Measurements from ENCODE around the gene IGF1R. TPM values are rescaled to one million over a fixed set of nuclear protein-coding genes. Genes with fewer than 3 reads are reported as not detected.

The IGF1R gene
- total and polyA plus RNA-seq, 2 experiments from 2014 or later = 9.5 to 92.4 TPM

GRCh38 chr15:98916826-98917225 lies 268.5 kb downstream of the IGF1R start:
- Histone ChIP-seq H3K27me3 (no peaks in the 10 kb centered on the region), H3K27ac (no peak overlapping the region), H3K36me3 (peaks cover 41% of the 10 kb centered on the region), H3K9me3 (ENCODE audit: low read depth) (no peaks in the 10 kb centered on the region), H3K4me3 (no peak overlapping the region), H3K4me1 (ENCODE audit: low read depth) (no peaks in the 10 kb centered on the region)
- no peak for DNase-seq (ENCODE audit: low read depth in 1 of 2, low spot score in 1 of 2)
- no peak for TF ChIP-seq CTCF (IDR thresholded peaks at IDR 0.05; ENCODE audit: low read depth, low read length)

GRCh38 chr15:98917417-98917816 lies 269.1 kb downstream of the IGF1R start:
- Histone ChIP-seq H3K4me1 (ENCODE audit: low read depth) (no peaks in the 10 kb centered on the region), H3K4me3 (no peak overlapping the region), H3K27me3 (no peaks in the 10 kb centered on the region), H3K36me3 (peaks cover 38% of the 10 kb centered on the region), H3K9me3 (ENCODE audit: low read depth) (no peaks in the 10 kb centered on the region), H3K27ac (no peak overlapping the region)
- no peak for DNase-seq (ENCODE audit: low read depth in 1 of 2, low spot score in 1 of 2)
- no peak for TF ChIP-seq CTCF (IDR thresholded peaks at IDR 0.05; ENCODE audit: low read depth, low read length)

GRCh38 chr15:98920091-98920880 lies 271.9 kb downstream of the IGF1R start:
- no peak overlapping the region for H3K27ac ChIP-seq
- no peaks in the 10 kb centered on the region for H3K4me1 ChIP-seq (ENCODE audit: low read depth)
- no peaks in the 10 kb centered on the region for H3K27me3 ChIP-seq
- no peaks in the 10 kb centered on the region for H3K9me3 ChIP-seq (ENCODE audit: low read depth)
- no peak overlapping the region for H3K4me3 ChIP-seq
- no peak for TF ChIP-seq CTCF (IDR thresholded peaks at IDR 0.05; ENCODE audit: low read depth, low read length)
- peaks cover 48% of the 10 kb centered on the region for H3K36me3 ChIP-seq
- DNase-seq (ENCODE audit: low read depth in 1 of 2, low spot score in 1 of 2) = peak in 1 of 2 donors; percentile 33

GRCh38 chr15:98923171-98923570 lies 274.8 kb downstream of the IGF1R start:
- DNase-seq (ENCODE audit: low read depth in 1 of 2, low spot score in 1 of 2) = no peak
- no peak for TF ChIP-seq CTCF (IDR thresholded peaks at IDR 0.05; ENCODE audit: low read depth, low read length)
- Histone ChIP-seq H3K4me3 (no peak overlapping the region), H3K36me3 (peaks cover 29% of the 10 kb centered on the region), H3K27ac (no peak overlapping the region), H3K27me3 (no peaks in the 10 kb centered on the region), H3K9me3 (ENCODE audit: low read depth) (no peaks in the 10 kb centered on the region), H3K4me1 (ENCODE audit: low read depth) (no peaks in the 10 kb centered on the region)

- no peak overlapping the region for H3K4me3 ChIP-seq
- no peaks in the 10 kb centered on the region for H3K9me3 ChIP-seq (ENCODE audit: low read depth)
- no peak for TF ChIP-seq CTCF (IDR thresholded peaks at IDR 0.05; ENCODE audit: low read depth, low read length)
- H3K36me3 ChIP-seq = peaks cover 29% of the 10 kb centered on the region
- no peak for DNase-seq (ENCODE audit: low read depth in 1 of 2, low spot score in 1 of 2)
- H3K27ac ChIP-seq = no peak overlapping the region
- no peaks in the 10 kb centered on the region for H3K4me1 ChIP-seq (ENCODE audit: low read depth)
- no peaks in the 10 kb centered on the region for H3K27me3 ChIP-seq
These were observed 275.2 kb downstream of the IGF1R start for GRCh38 chr15:98923579-98923978.
